ENCODE measurements around the gene TMEM59. TPM values are rescaled to one million over a fixed set of nuclear protein-coding genes. Genes with fewer than 3 reads are reported as not detected.

The TMEM59 gene
- total RNA-seq, 1 experiment from 2014 or later = 239 TPM

GRCh38 chr1:54080598-54081049, 27.6 kb upstream of the TMEM59 start:
- Histone ChIP-seq H3K4me3 (no peak overlapping the region), H3K4me2 (no peak overlapping the region), H3K79me2 (ENCODE audit: low read depth) (no peaks in the 10 kb centered on the region), H3K27ac (no peak overlapping the region), H4K20me1 (ENCODE audit: insufficient read depth) (no peaks in the 10 kb centered on the region), H3K9me2 (ENCODE audit: insufficient read depth) (no peaks in the 10 kb centered on the region), H3K4me1 (replicated peaks; ENCODE audit: insufficient read depth) (no peaks in the 10 kb centered on the region), H2AFZ (no peak overlapping the region), H3K9me3 (ENCODE audit: insufficient read depth, low read depth) (no peaks in the 10 kb centered on the region), H3K36me3 (ENCODE audit: low read depth) (no peaks in the 10 kb centered on the region), H3F3A (ENCODE audit: insufficient read depth, low read depth) (no peaks in the 10 kb centered on the region), H3K27me3 (ENCODE audit: insufficient read depth, low read depth) (no peaks in the 10 kb centered on the region)
- POLR2A ChIA-PET (ENCODE audit: unreplicated experiment) = no interaction called here
- CTCF ChIA-PET = interaction anchor here (1.2 kb wide), 1 partner anchor 36 kb away, joined by 3 read pairs; no protein-coding TSS in a partner anchor
- TF ChIP-seq CTCF (conservative IDR thresholded peaks at IDR 0.05) (no peak), EZH2 (IDR thresholded peaks at IDR 0.05; ENCODE audit: low read depth) (no peak)
- DNase-seq = no peak
- BruUV-seq (replicated peaks) = no TSS peak
- intact Hi-C loops (cut with micrococcal nuclease; ENCODE audit: unreplicated experiment) = loop anchor here (5.0 kb wide), 1 partner anchor 218 kb away; no protein-coding TSS in a partner anchor

GRCh38 chr1:54077359-54077758, 24.4 kb upstream of the TMEM59 start:
- CTCF ChIA-PET = interaction anchor here (0.6 kb wide), 1 partner anchor 16 kb away, joined by 4 read pairs; no protein-coding TSS in a partner anchor
- H3F3A ChIP-seq (ENCODE audit: insufficient read depth, low read depth) = no peaks in the 10 kb centered on the region

GRCh38 chr1:54070171-54070837, 17.3 kb upstream of the TMEM59 start:
- CTCF ChIA-PET = interaction anchor here (0.5 kb wide), 1 partner anchor 314 kb away, joined by 3 read pairs; no protein-coding TSS in a partner anchor
- intact Hi-C loops (cut with micrococcal nuclease; ENCODE audit: unreplicated experiment) = loop anchor here (1.0 to 10.0 kb wide), 4 partner anchors 337 to 740 kb away; no protein-coding TSS in a partner anchor

More at GRCh38 chr1:54077359-54077758, 24.4 kb upstream of the TMEM59 start:
- TF ChIP-seq EZH2 (IDR thresholded peaks at IDR 0.05; ENCODE audit: low read depth) = no peak
- TF ChIP-seq CTCF (conservative IDR thresholded peaks at IDR 0.05) = no peak
- intact Hi-C loops (cut with micrococcal nuclease; ENCODE audit: unreplicated experiment) = loop anchor here (10.0 kb wide), 1 partner anchor 587 kb away; no protein-coding TSS in a partner anchor
- no peaks in the 10 kb centered on the region for H3K9me2 ChIP-seq (ENCODE audit: insufficient read depth)
- H3K4me3 ChIP-seq = no peak overlapping the region
- no peak overlapping the region for H2AFZ ChIP-seq
- no peaks in the 10 kb centered on the region for H3K79me2 ChIP-seq (ENCODE audit: low read depth)
- DNase-seq = no peak
- no peaks in the 10 kb centered on the region for H3K36me3 ChIP-seq (ENCODE audit: low read depth)
- no peaks in the 10 kb centered on the region for H3K9me3 ChIP-seq (ENCODE audit: insufficient read depth, low read depth)
- no TSS peak for BruUV-seq (replicated peaks)
- H4K20me1 ChIP-seq (ENCODE audit: insufficient read depth) = no peaks in the 10 kb centered on the region
- H3K27ac ChIP-seq = no peak overlapping the region
- H3K4me1 ChIP-seq (replicated peaks; ENCODE audit: insufficient read depth) = no peaks in the 10 kb centered on the region
- H3K4me2 ChIP-seq = no peak overlapping the region
- no peaks in the 10 kb centered on the region for H3K27me3 ChIP-seq (ENCODE audit: insufficient read depth, low read depth)
- POLR2A ChIA-PET (ENCODE audit: unreplicated experiment) = interaction anchor here (0.6 kb wide), 1 partner anchor 45 kb away, joined by 4 read pairs; no protein-coding TSS in a partner anchor

More at GRCh38 chr1:54070171-54070837, 17.3 kb upstream of the TMEM59 start:
- Histone ChIP-seq H3K36me3 (ENCODE audit: low read depth) (no peaks in the 10 kb centered on the region), H3K79me2 (ENCODE audit: low read depth) (no peaks in the 10 kb centered on the region), H3K4me3 (no peak overlapping the region), H3K27ac (no peak overlapping the region), H3K4me2 (no peak overlapping the region), H3K27me3 (ENCODE audit: insufficient read depth, low read depth) (no peaks in the 10 kb centered on the region), H3K9me2 (ENCODE audit: insufficient read depth) (no peaks in the 10 kb centered on the region), H3F3A (ENCODE audit: insufficient read depth, low read depth) (no peaks in the 10 kb centered on the region), H2AFZ (no peak overlapping the region), H4K20me1 (ENCODE audit: insufficient read depth) (no peaks in the 10 kb centered on the region), H3K9me3 (ENCODE audit: insufficient read depth, low read depth) (no peaks in the 10 kb centered on the region), H3K4me1 (replicated peaks; ENCODE audit: insufficient read depth) (no peaks in the 10 kb centered on the region)
- DNase-seq = peak in 1 of 2 experiments; percentile 55
- POLR2A ChIA-PET (ENCODE audit: unreplicated experiment) = no interaction called here
- BruUV-seq (replicated peaks) = no TSS peak
- TF ChIP-seq CTCF (conservative IDR thresholded peaks at IDR 0.05) (peak; percentile 77), EZH2 (IDR thresholded peaks at IDR 0.05; ENCODE audit: low read depth) (no peak)

Data from PC-9 (cell line).